HG03025 (cell line): Measurements from ENCODE around the gene FBXO5.
"Not testable (repeated sequence)": the region's sequence is repeated elsewhere in the genome, so short reads cannot be mapped to it uniquely, and the experiment has no call there.

Experiments
- ATAC-seq: cut with Tn5 transposase; IDR thresholded peaks from one replicate; pipeline ENCODE4 v1.9.1; 2021; ENCODE audit warnings: mild to moderate bottlenecking, moderate library complexity; ENCODE audit not compliant: unreplicated experiment, low FRiP score

The FBXO5 gene, protein sequence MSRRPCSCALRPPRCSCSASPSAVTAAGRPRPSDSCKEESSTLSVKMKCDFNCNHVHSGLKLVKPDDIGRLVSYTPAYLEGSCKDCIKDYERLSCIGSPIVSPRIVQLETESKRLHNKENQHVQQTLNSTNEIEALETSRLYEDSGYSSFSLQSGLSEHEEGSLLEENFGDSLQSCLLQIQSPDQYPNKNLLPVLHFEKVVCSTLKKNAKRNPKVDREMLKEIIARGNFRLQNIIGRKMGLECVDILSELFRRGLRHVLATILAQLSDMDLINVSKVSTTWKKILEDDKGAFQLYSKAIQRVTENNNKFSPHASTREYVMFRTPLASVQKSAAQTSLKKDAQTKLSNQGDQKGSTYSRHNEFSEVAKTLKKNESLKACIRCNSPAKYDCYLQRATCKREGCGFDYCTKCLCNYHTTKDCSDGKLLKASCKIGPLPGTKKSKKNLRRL

GRCh38 chr6:152982904-152983636 lies at the start of gene FBXO5:
TSS of gene FBXO5 (minus strand) at chr6:152983041. CDS start at chr6:152982959, 82 bp downstream.
- ATAC-seq, result peak; percentile 85

GRCh38 chr6:153032255-153032882 lies 49.5 kb upstream of the FBXO5 start:
- no peak for ATAC-seq

- no peak for ATAC-seq
These were observed 48.6 kb upstream of the FBXO5 start for GRCh38 chr6:153031335-153031955.

- no peak for ATAC-seq
These were observed 46.1 kb upstream of the FBXO5 start for GRCh38 chr6:153028963-153029362.

DNA sequence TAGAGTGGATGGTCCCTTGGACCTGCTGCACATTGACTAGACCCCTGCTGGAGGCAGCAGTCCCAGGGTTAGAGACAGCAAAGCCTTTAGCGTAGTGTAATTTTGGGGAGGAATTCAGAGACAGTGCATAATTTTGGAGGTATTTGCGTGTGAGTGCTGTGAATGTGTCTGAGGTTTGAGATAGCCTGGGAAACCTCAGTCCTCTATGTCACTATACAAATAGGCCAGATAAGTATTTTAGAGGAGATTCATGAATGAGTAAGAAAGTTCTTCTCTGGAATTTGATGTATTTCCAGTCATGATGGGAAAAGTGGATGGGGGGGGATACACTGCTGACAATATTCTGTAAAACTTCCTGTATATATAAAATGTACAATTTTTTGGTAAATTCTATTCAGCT lies 45.4 kb upstream of the FBXO5 start:
- ATAC-seq, result no peak

DNA sequence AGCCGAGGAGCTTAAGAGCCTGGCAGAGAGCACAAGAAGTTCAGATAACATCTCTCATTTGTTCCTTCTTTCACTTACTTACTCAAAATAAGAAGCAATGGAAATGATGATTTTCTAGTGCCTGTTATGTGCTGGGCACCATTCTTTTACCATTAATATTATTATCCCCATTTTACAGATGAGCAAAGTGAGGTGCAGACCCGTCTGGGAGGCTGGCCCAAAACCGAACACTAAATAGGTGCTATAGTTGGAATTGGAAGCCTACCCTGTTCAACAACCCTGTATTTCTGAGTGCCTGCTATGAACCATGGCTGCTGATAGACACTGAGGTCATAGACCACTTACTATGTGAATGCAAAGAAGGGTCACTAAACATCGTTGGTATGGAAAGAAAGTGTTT lies 44.6 kb upstream of the FBXO5 start:
- ATAC-seq, result no peak

DNA sequence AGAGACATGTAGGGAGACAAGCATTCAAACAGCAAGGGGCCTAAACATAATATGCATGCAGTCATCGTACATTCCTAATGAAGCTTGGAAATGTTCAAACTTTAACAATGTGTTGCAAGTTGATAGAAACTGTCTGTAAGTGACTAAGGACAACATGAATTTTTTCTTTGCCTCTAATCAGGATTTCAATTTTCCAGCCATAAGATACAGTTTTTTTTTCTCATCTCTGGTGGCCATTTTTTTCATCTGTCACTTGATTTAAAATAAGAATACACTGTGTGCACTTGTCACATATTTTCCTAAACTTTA lies 41.8 kb upstream of the FBXO5 start:
- ATAC-seq, result no peak

- peak; percentile 99 for ATAC-seq
These were observed 41.3 kb upstream of the FBXO5 start for GRCh38 chr6:153023977-153024708.

DNA sequence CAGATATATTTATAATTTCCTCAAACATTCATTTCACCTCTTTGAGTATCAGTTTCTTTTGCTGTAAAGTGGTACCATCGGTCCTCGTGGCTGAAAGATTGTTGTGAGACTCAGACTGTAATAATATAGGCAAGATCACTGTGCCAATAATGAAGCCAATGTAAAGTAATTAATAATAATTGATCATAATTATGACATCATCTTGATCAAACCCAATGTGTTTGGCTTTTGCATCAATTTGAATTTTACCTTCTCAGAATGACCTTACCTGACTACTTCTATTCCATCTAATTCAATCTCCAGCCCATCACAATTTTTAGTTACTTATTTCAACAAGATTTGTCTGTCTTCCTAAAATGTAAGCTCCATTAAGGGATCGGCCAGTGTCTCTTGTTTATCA lies 35.5 kb upstream of the FBXO5 start:
- ATAC-seq, result no peak

- ATAC-seq, result no peak
These were observed 34.0 kb upstream of the FBXO5 start for GRCh38 chr6:153016846-153017245.

GRCh38 chr6:153015094-153015640 lies 32.3 kb upstream of the FBXO5 start:
- no peak for ATAC-seq

DNA sequence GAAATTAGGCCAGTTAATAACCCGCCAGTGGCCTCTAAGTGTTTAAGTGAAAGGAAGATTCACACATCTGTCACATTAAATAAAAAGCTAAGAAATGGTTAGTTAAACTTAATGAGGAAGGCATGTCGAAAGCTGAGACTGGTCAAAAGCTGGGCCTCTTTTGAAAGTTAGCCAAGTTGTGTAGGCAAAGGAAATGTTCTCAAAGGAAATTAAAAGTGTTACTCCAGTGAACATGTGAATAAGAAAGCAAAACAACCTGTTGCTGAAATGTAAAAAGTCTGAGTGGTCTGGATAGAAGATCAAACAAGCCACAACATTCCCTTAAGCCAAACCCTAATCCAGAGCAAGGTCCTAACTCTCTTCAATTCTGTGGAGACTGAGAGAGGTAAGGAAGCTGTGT lies 30.6 kb upstream of the FBXO5 start:
- no peak for ATAC-seq

DNA sequence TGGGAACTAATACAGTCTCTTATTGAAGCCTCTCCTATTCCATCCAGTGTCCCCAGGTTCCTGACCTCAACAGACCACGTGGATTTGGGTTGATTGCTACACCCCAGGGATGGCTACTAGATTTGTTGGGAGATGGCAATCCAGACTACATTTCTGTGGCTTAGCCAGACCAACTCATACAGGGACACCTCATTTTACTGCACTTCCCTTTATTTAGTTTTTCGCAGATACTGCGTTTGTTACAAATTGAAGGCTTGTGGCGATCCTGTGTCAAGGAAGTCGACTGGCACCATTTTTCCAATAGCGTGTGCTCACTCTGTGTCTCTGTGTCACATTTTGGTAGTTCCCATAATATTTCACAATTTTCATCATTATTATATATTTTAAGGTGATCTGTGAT lies 30.0 kb upstream of the FBXO5 start:
- ATAC-seq, result no peak

GRCh38 chr6:153003366-153003690 lies 20.5 kb upstream of the FBXO5 start:
- ATAC-seq, result no peak

DNA sequence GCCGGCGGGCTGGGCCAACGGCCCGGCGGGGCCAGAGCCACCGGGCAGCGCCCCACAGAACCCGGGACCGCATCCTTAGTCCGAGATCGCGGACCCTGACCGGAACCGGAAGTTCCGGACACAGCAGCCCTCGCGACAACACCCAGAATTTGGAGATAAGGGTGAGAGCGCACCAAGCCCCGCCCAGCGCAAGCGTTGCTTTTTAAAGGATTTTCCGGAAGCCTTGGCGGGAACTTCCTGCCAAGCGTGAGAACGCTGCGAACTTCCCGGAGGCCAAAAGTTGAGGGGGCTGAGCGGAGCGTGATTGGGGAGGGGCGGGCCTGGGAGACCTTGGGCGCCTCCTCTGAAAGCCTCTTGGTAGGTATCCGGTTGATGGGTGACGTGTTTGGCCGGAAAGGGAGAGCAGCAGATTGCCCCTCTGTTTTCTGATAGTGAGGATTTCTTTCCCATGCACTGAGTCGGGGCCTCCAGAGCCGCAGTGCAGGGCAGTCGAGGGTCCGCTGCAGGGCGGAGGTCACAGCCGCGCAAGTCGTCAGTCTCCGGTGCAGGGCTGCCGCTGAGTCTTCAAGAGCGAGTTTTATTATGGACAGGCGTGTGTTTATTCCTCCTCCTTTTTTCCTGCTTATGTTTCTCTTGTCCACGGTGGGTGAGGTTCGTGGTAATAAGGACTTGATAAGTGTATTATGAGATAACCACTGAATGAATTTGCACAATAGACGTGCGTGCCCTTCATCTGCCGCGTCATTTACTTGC lies 19.9 kb upstream of the FBXO5 start, which contains the start of gene MTRF1L:
MTRF1L (minus strand) TSS at position 97 of the 753 bp plus-strand sequence; CDS start at position 73, 24 bp downstream.
- ATAC-seq, result peak; percentile 97

DNA sequence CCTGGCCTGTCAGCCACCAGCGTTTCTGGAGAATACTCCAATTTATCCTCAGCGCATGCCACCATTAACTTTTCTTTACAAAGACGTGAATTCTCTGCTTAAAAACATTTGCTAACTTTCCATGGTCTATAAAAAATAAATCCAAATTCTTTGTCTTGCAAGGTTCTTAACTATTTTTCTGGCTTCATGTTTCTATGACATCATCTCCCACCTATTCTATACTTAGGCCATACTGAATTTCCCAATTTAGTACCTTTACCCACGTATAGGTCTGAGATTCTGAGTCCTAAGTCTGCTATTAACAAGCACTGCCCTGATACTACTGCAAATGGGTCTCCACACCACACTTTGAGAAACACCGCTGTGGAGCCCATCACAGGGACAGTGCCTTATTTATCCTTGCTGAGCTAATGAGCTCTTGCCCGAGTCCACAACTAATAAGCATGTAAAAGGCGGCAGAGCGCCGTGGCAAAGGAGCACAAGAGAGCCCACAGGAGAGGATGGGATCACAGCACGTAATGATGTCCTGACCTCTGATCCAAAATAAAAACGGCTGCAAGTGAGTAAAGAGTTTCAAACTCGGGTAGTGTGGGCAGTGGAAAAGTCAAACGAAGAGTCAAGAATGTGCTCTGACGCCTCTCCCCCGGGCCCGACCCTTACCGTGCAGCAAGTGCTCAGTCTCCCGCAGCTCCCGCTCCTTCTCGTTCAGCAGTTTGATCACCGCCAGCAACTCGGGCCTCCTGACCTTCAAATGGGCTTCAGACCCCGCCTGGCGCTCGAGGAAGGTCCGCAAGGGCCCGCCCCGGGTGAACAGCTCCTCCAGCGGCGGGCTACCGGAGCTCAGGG lies 19.1 kb upstream of the FBXO5 start:
- peak; percentile 25 for ATAC-seq

GRCh38 chr6:153000790-153001189 lies 17.9 kb upstream of the FBXO5 start:
- not testable (repeated sequence) for ATAC-seq

DNA sequence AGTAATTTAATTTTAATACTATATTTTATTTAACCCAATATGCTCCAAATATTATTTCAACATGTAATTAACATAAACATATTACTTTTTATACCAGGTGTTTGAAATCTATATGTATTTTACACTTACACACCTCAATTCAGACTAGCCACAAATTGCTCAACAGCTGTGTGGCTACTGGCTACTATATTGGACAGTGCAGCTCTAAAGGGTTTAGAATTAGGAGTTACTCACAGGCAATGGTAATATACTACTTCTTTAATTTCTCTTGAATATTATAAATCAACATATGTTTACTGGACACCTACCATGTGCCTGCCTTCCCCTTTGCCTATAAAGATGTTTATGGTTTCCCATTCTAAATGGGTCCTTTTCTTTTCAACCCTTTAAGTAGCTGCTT lies 17.4 kb upstream of the FBXO5 start:
- no peak for ATAC-seq
